GM18499 (cell line): ENCODE results near the gene IFIT3.
"Not testable (repeated sequence)": the region's sequence is repeated elsewhere in the genome, so short reads cannot be mapped to it uniquely, and the experiment has no call there.

ENCODE experiments used
- ATAC-seq: cut with Tn5 transposase; IDR thresholded peaks from one replicate; pipeline ENCODE4 v1.9.1; 2021; ENCODE audit warnings: moderate number of reproducible peaks; ENCODE audit not compliant: insufficient read depth, unreplicated experiment

Gene IFIT3

GRCh38 chr10:89302625-89303024 is 25.2 kb upstream of the IFIT3 start:
- ATAC-seq = no peak

- no peak for ATAC-seq
Measured at GRCh38 chr10:89303161-89303560, 24.6 kb upstream of the IFIT3 start.

GRCh38 chr10:89304026-89304425 is 23.8 kb upstream of the IFIT3 start:
- no peak for ATAC-seq

GRCh38 chr10:89304446-89304845 is 23.4 kb upstream of the IFIT3 start:
- ATAC-seq = no peak

DNA sequence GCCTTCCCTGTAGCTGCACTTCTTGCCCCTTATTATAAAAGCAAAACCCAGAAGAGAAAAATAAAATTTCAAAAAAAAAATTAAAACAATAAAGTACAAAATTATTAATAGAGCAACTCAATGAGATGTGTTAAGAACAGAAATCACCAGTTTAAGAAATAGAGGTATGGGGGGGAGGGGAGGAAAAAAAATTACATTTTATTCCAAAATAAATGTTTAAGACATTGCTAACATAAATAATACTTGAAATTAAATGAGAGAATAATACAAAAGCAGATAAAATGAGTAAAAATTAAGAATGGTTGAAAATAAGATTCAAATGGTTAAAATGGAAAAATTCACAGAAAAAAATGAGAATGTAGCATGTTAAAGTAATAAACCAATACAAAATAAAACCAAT is 22.9 kb upstream of the IFIT3 start:
- no peak for ATAC-seq

DNA sequence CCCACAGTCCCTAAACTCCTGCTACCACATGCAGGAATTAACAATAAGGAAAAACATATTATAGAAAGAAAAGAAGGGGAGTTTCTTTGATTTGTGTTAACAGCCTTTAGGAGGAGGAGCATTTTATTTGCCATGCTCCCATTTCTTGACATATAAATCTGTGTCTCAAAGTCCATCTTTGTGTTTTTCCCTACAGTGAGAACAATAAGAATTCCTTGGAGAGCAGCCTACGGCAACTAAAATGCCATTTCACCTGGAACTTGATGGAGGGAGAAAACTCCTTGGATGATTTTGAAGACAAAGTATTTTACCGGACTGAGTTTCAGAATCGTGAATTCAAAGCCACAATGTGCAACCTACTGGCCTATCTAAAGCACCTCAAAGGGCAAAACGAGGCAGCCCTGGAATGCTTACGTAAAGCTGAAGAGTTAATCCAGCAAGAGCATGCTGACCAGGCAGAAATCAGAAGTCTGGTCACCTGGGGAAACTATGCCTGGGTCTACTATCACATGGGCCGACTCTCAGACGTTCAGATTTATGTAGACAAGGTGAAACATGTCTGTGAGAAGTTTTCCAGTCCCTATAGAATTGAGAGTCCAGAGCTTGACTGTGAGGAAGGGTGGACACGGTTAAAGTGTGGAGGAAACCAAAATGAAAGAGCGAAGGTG is 21.9 kb upstream of the IFIT3 start:
- no peak for ATAC-seq

- no peak for ATAC-seq
Measured at GRCh38 chr10:89306434-89307268, 21.1 kb upstream of the IFIT3 start.

DNA sequence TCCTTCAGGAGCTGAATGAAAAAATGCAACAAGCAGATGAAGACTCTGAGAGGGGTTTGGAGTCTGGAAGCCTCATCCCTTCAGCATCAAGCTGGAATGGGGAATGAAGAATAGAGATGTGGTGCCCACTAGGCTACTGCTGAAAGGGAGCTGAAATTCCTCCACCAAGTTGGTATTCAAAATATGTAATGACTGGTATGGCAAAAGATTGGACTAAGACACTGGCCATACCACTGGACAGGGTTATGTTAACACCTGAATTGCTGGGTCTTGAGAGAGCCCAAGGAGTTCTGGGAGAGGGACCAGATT is 20.6 kb upstream of the IFIT3 start:
- no peak for ATAC-seq

DNA sequence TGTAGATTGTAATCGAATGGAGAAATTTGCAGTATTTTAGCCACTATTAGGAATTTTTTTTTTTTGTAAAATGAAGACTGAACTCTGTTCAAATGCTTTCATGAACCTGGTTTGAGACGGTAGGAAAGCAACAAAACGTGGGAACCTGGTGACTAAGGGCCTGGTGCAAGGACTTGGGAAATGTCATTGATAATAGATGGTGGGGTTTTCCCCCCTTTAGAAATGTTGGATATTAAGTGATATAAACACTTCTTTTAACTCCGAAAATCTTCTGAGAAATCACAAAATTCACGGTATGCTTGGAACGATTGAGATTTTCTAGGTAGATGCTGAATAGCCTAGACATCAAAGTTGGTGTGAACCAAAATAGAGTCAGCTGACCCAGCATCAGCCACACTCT is 19.5 kb upstream of the IFIT3 start:
- no peak for ATAC-seq

- ATAC-seq = no peak
Measured at GRCh38 chr10:89308736-89309135, 19.1 kb upstream of the IFIT3 start.

GRCh38 chr10:89309156-89310055 is 18.4 kb upstream of the IFIT3 start:
- ATAC-seq = no peak

DNA sequence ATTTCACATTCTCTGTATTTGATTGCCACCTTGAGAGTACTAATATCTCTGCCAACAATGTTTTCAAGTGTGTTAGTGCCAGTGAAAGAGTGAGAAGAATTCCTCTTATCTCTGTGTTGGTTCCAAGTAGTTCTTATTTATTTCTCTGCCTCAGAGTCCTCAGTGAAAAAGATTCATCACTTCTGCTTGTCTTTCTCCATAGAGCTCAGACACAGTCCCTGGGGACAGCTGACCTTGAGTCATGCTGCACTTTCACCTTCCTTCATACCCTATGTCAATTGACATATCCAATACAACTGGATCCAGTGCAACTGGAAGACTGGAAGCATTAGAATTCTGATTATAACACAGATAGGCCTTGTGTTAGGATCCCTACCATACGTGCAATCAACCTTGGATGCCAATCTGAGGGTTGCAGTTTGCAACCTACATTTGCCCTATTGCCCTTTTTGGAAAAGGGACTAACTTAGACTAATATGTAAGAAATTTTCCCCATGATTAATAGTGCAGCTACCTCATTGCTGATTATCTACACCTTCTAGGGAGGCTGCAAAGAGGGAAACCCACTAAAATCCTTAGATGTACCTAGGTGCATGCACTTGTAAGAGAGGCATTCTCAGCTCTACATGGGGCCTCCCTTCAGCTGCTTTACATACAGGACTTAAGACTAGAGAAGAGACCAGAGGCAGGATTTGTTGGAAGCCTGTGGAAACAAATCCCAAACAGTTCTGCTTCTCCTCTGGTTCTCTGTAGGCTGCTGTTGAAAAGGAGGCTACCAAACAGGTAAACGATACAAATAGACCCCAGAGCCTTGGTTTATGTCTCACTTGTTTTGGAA is 17.5 kb upstream of the IFIT3 start:
- no peak for ATAC-seq

DNA sequence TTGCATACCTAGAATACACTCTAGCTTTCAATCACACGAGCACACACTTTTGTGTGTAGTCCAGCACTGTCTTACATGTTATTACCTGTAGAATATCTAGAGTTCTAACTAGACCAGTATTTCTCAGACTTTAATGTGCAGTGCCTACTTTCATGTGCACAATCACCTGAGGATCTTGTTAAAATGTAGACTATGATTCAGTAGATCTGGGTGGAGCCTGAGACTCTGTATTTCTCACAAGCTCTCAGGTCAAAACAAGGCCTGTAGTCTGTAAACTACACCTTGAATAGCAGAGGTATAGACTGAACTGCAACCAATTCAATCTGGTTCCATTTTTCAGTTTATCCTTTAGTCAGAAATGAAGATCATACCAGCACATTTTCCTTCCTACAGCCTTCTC is 14.8 kb upstream of the IFIT3 start:
- no peak for ATAC-seq

GRCh38 chr10:89314676-89315075 is 13.1 kb upstream of the IFIT3 start:
- no peak for ATAC-seq

- ATAC-seq = not testable (repeated sequence)
Measured at GRCh38 chr10:89318047-89318446, 9.8 kb upstream of the IFIT3 start.

DNA sequence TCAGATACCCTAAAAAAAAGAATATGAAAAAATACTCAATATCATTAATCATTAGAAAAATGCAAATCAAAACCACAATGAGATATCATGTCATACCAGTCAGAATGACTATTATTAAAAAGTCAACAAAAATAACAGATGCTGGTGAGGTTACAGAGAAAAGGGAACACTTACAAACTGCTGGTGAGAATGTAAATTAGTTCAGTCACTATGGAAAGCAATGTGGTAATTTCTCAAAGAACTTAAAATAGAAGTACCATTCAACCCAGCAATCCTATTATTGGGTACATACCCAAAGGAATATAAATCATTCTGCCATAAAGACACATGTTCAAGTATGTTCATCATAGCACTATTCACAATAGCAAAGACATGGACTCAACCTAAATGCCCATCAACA is 2.7 kb upstream of the IFIT3 start:
- ATAC-seq = not testable (repeated sequence)

DNA sequence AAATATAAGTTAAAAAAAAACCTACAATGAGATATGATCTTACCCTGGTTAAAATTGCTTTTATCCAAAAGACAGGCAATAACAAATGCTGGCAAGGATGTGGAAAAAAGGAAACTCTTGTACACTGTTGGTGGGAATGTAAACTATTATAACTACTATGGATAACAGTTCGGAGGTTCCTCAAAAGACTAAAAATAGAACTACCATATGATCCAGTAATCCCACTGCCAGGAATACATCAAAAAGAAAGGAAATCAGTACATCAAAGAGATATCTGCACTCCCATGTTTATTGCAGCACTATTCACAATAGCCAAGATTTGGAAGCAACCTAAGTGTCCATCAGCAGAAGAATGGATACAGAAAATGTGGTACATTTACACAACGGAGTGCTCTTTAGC is 1.9 kb upstream of the IFIT3 start:
- ATAC-seq = not testable (repeated sequence)

DNA sequence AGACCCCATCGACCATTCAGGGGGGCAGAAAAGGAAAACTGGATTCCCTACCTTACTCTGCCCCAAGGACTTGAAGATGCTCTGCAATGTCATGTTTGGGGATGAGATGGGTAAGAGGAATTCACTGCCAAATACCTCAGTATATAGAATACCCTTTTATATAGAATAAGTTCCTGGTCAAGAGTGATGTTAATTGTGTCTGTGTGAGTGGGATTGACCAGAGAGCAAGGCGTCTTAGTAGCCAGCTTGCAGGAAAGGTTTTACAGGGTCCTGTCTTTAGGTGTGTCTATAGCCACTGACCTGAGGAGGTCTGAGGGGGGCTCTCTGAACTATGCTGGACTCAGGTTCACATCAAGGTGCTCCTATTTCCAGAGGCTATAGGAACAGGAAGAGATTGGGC is 1.4 kb downstream of the IFIT3 start:
- ATAC-seq = no peak

- not testable (repeated sequence) for ATAC-seq
Measured at GRCh38 chr10:89330014-89330413, 2.2 kb downstream of the IFIT3 start.

DNA sequence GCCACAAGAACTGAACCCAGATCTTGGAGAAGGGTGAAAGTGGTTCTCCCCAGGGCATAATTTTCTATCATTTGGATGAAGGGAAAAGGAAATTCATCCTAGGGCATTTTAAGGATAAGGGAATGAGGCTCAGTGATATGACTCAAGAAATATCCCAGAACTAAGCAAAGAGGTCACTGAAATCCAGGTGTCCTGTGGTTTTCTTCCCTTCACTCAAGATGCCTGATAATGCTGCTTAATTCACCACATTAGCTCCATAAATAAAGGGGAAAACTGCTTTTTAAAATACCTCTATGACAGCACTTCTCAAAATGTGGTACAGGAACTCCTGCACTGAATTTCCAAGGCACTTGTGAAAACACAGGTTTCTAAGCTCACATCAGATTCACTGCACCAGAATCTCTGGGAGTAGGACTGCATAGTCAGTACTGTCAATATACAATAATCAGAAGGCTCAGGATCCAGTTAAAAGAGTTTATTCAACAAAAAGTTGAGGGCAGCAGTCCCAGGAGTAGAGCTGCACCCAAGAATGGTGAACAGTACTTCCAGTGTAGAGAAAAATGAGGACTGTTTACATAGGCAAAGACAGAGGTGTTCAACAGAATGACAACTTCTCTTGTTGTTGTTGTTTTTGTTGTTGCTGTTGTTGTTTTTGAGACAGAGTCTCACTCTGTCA is 2.9 kb downstream of the IFIT3 start:
- no peak for ATAC-seq
